ENCODE measurements around the gene RBBP5.

The RBBP5 gene

GRCh38 chr1:205095422-205095821 is 26.4 kb downstream of the RBBP5 start:
- H3K4me3 ChIP-seq (ENCODE audit: control insufficient read depth, low read depth, low read length), result no peak overlapping the region
- TF ChIP-seq CTCF (conservative IDR thresholded peaks at IDR 0.05; ENCODE audit: control insufficient read depth, insufficient read depth, low read depth, low read length), result no peak
- no peak for DNase-seq (ENCODE audit: low read depth)

- peak; percentile 77 for DNase-seq (ENCODE audit: low read depth)
- TF ChIP-seq CTCF (conservative IDR thresholded peaks at IDR 0.05; ENCODE audit: control insufficient read depth, insufficient read depth, low read depth, low read length), result no peak
- no peak overlapping the region for H3K4me3 ChIP-seq (ENCODE audit: control insufficient read depth, low read depth, low read length)
Measured at GRCh38 chr1:205091043-205091740, 30.6 kb downstream of the RBBP5 start.

DNA sequence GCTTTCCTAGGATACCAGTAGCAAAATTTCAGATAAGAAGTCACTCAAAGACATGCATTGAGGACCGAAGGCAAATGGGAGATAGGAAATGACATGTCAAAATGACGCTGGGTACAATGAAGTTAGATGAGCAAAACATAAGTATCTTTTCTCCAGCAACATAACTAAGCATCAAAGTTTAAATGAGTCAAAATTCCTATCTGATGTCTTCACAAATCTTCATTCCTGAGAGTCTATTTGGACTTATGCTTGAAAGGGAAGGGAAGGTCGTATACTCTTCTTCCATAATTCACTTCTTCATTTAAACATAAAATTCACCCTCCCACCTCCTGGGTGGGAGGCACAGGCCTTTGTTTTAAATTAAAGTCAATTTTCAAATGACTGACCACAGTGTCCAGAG is 33.4 kb downstream of the RBBP5 start:
- no peak for DNase-seq (ENCODE audit: low read depth)
- no peak for TF ChIP-seq CTCF (conservative IDR thresholded peaks at IDR 0.05; ENCODE audit: control insufficient read depth, insufficient read depth, low read depth, low read length)
- H3K4me3 ChIP-seq (ENCODE audit: control insufficient read depth, low read depth, low read length), result no peak overlapping the region

DNA sequence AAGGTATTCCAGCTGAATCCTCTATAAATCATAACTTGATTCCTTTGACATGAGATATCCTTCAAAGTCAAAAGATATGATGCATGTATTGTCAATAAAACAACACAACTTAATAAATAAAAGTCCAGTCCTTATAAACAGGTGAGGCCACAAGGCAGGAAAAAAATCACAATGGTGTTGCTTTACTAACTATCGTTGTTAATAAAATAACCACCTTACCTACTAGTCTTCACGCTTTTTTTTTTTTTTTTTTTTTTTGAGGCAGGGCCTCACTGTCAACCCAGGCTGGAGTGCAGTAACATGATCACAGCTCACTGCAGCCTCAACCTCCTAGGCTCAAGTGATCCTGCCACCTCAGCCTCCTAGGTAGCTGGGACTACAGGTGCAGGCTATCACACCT is 37.4 kb downstream of the RBBP5 start, which contains the start of gene TMEM81:
TSS of gene TMEM81 (minus strand) at position 101 of the 400 bp plus-strand sequence. CDS start 140 bp downstream, outside the sequence.
- no peak within 1 kb of the TSS for H3K4me3 ChIP-seq (ENCODE audit: control insufficient read depth, low read depth, low read length)
- DNase-seq (ENCODE audit: low read depth), result no peak
- no peak for TF ChIP-seq CTCF (conservative IDR thresholded peaks at IDR 0.05; ENCODE audit: control insufficient read depth, insufficient read depth, low read depth, low read length)

DNA sequence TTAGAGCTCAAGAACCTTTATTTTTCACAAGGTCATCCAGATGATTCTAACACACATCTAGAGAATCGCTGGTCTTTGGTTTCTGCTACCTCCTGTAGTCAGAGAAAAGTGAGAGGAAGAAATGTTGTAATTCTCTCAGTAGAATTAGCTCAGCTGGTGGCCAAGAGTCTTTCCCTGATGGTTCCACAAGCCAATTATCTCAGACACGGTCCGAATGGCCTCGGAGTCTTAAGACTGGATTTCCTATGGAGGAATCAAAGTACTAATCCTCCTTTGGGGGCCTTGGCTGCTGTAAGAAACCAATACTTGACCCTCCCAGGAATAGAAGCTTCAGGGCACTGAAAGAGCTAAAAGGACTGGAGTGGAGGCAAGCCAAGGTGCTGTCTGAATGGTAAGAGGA is 39.3 kb downstream of the RBBP5 start:
- no peak for TF ChIP-seq CTCF (conservative IDR thresholded peaks at IDR 0.05; ENCODE audit: control insufficient read depth, insufficient read depth, low read depth, low read length)
- no peak for DNase-seq (ENCODE audit: low read depth)
- no peak overlapping the region for H3K4me3 ChIP-seq (ENCODE audit: control insufficient read depth, low read depth, low read length)

GRCh38 chr1:205077934-205078311 is 43.9 kb downstream of the RBBP5 start:
- TF ChIP-seq CTCF (conservative IDR thresholded peaks at IDR 0.05; ENCODE audit: control insufficient read depth, insufficient read depth, low read depth, low read length), result no peak
- H3K4me3 ChIP-seq (ENCODE audit: control insufficient read depth, low read depth, low read length), result no peak overlapping the region
- DNase-seq (ENCODE audit: low read depth), result peak; percentile 49
